GM21723 (cell line): ENCODE measurements around the gene PANX1.

Source experiments
- ATAC-seq: cut with Tn5 transposase; IDR thresholded peaks from one replicate; pipeline ENCODE4 v1.9.1; 2021; ENCODE audit warnings: mild to moderate bottlenecking, moderate library complexity; ENCODE audit not compliant: unreplicated experiment

The PANX1 gene

DNA sequence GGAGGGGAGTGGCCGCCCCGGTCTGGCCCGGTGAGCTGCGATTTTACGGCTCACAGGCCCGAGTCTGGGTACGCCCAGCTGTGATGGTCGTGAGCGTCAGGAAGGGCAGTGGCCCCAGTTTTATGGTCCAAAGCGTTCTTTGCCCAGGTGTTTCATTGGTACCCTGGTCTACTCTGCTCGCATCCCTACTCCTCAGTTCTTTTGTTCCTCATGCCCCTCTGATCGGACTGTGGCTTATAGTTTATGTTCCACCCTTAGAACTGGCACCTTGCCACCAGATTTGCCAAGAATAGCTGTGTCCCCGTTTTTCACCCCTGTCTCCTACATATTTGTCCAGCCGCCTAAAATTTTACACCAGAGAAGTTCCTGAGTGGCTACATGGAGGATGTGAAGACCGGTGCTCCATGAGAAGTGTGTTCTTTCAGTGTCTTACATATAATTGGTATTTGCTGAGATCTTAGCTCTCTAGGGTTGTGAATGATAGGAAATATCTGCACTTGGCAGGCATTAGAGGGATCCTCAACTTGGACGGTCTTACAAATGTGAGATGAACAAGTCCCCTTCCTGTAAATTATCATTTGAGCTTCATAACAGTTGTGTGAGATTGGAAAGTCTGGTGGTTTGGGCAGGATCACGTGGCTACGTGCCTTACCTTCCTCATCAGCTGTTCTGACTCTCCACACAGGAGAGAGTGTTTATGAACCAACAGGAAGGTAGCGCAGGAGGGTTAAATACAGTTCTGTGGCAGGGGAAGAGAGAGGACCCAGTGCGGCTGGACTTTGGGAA is 1.1 kb downstream of the PANX1 start:
- ATAC-seq = no peak

DNA sequence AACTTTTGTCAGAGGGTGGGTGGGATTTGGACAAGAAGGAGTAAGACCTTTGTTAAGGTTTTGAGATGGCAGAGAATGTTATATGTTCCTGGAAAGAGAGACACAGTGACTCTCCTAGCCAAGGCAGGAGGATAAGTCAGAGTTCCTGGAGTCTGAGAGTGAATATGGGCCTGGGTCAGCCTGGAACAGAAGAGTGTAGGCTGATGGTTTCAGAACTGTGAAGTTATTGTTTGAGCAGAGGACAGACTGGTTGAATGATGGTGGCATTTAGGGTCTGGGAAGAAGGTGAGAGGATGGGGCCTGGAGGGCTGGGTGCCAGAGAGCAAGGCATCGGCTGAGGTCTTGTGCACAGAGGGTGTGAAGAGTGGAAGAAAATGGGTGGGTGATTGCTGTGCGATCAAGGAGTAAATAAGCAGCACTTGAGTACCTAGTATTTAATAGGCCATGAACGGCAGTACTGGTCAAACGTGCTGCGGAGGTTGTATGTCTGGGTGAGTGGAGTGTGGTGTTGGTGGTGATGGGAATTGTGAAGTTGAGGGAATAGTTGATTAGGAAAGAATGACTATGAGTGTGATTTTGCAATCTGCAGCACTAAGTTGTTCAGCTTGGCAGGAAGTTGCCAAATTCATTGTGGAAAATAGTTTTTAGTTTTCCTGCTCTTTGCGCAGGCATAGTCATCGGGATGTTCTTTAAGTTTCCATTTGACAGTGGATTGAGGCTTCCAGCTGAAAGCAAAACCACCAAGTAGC is 1.8 kb downstream of the PANX1 start:
- no peak for ATAC-seq

- no peak for ATAC-seq
Measured at GRCh38 chr11:94131047-94131717, 2.5 kb downstream of the PANX1 start.

- no peak for ATAC-seq
Measured at GRCh38 chr11:94131718-94132115, 3.1 kb downstream of the PANX1 start.

- ATAC-seq = no peak
Measured at GRCh38 chr11:94132152-94132558, 3.5 kb downstream of the PANX1 start.

- ATAC-seq = no peak
Measured at GRCh38 chr11:94132823-94133408, 4.3 kb downstream of the PANX1 start.

GRCh38 chr11:94133752-94134151 is 5.1 kb downstream of the PANX1 start:
- no peak for ATAC-seq

DNA sequence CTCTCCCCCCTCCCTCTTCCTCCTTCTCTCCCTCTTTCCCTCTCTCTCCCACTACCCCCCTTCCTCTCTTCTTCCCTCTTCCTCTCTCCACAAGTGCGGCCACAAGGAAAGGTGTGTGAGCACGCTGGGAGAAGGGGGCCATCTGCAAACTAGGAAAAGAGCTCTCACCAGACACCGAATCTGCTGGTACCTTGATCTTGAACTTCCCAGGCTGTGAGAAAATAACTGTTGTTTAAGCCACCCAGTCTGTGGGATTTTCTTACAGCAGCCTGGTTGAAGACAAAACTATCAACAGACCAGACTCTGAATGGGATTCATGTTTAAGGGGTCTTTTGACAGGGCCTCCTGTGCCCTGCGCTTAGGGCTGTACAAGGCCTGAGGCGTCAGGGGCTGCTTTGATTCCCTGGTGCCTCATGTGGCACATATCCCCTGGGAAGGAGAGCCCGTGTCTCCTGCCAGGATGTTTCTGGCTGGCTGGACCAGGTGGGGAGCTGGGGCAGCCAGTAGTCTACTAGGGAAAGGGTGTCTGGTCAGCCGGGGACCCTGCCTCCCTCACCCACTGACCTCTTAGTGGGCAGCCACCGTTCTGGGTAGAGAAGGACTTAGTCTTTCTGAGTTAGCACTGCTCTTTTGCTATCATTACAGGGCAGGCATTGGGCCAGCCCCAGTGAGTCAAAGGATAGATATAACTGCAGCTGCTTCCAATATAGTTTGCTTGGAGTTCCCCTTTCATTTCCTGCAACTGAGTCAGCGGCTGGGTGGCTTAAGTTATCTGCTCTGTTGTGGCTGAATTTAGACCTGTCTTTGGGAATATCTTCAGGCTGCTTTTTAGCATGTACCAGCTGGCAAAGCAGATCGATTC is 6.2 kb downstream of the PANX1 start:
- peak; percentile 59 for ATAC-seq

DNA sequence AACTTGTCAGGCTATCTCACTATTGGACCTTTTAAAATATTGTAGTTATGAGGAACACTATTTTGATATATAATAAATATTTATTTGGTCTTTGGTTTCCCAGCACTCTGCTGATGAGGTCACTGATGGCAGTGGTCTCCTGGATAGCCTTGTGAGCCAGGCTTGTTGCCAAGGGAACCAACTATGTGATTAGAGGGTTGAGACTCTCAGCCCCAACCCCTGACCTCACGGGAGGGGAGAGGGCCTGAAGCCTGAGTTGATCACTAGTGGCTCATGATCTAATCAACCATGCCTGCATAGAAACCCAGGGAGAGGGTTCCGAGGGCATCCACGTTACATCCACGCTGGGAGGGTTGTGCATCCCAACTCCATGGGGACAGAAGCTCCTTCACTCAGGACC is 10.8 kb downstream of the PANX1 start:
- ATAC-seq = no peak

GRCh38 chr11:94140154-94140655 is 11.6 kb downstream of the PANX1 start:
- no peak for ATAC-seq

DNA sequence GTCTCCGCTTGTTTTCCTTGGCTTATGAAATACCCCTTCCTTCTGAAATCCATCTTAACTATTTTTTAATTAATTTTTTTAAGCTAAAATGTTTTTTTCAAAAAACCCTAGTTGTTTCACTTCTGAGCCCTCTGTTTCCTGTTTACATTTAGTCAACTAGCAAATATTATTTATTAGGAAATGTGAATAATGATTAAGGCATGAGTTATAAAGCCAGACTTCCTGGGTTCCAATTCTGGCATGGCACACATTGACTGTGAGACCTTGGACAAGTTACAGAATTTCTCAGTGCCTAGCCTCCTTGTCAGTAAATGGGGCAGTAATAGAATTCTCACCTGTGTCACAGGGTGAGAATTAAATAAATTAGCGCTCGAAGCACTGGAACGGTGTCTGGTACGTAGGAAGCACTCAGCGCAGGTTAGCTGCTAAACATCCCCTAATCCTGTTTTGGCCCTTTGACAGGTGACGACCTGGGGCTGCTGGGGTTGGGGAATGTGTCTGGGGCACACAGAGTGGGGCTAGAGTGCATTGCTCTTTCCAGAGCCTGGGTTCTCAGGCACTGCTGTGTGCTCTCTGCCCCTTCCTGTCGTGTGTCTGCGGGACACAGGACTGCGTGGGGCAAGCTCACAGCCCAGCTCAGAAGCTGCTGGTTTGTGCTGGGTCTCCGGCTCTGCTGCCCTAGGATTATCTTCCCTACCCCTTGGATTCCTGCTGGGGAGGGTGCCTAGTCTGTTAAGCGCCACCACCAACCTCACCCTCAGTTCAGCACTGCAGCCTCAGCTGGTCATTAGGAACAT is 13.1 kb downstream of the PANX1 start:
- no peak for ATAC-seq

GRCh38 chr11:94142308-94143281 is 14.0 kb downstream of the PANX1 start:
- ATAC-seq = no peak

GRCh38 chr11:94144216-94144615 is 15.6 kb downstream of the PANX1 start:
- no peak for ATAC-seq

DNA sequence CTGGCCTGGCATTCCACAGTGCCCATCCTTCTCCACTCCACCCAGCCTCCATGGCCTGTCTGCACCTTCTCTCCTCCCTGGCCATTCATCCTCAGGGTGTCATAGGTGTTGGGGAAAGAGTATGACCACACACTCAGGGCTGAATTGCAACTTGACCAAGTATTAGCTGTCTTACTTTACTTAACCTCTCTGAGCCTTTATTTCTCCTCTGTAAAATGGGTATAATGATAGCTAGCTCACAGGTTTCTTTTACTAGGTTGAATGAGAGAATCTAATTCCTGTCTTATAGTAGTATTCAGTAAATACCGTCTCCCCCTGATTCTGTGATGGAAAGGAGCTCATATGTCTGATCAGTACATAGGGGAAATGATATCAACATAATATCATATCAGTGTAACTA is 16.0 kb downstream of the PANX1 start:
- no peak for ATAC-seq

DNA sequence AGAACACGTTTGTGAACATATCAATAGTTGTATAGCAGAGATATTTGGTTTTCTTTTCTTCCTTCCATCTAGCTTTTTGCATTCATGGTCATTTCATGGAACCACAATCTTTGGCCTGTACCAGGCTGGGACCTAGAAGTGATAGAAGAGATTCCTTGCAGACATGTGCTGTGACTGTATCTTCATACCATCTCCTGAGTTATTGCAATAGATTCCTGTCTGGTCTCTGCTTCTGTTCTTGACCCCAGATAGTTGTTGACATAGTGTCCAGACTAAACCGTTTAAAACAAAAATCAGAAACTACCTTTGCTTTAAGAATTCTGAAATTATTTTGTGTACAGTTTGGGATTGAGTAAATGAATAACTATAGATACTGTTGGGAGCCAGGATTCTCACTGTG is 16.8 kb downstream of the PANX1 start:
- no peak for ATAC-seq

GRCh38 chr11:94145916-94146315 is 17.3 kb downstream of the PANX1 start:
- no peak for ATAC-seq

DNA sequence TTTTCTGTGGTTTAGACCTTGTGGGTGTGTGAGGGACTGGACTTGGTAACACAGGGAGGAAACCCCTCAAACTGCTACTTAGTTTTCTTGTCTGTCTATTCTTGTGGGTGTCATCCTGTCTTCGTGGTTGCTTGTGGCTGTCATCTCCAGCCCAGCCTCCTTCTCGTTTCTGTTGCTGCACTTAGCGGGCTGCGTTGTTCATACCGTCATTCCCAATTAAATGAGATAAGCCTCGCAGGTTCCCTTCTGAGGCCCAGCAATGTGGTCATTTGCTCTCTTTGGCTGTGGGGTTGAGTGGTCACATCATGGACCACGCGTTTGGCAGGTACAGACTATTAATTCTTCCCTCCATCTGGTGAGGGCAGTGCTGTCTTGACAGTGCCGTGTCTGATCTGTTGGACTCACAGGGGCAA is 18.8 kb downstream of the PANX1 start:
- ATAC-seq = peak; percentile 41

DNA sequence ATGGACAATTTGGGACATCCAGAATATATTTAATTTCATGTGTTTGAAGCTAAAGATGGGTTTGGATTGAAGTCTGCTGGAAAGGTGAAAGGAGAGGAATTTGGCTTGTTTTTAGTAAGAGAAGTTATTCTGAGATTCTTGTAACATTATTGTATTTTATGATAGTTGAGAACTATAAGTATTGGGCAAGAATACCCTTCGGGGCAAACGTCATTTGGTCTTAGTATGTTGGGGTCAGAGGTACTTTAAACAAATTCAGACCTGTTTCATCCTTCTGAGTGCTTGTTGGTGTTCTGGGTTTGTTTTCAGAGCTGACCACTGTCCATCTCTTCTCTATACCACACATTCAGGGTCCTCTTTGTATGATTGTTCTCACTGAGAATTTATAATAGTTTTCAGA is 19.5 kb downstream of the PANX1 start:
- no peak for ATAC-seq
